Cerebellar cortex (tissue), 1 donor: ENCODE data around the gene MBNL2.

ENCODE experiments used
- DNase-seq: peaks from one replicate; pipeline ENCODE4 v3.0.0-alpha.2; 2015; ENCODE audit warnings: low spot score

The MBNL2 gene

GRCh38 chr13:97300871-97301270 lies 78.7 kb downstream of the MBNL2 start:
- no peak for DNase-seq

- DNase-seq: no peak
Measured at GRCh38 chr13:97301382-97302095, 79.4 kb downstream of the MBNL2 start.

GRCh38 chr13:97302611-97303010 lies 80.5 kb downstream of the MBNL2 start:
- DNase-seq: no peak

- DNase-seq: no peak
Measured at GRCh38 chr13:97306106-97306505, 84.0 kb downstream of the MBNL2 start.

- no peak for DNase-seq
Measured at GRCh38 chr13:97306645-97307044, 84.5 kb downstream of the MBNL2 start.

- DNase-seq: no peak
Measured at GRCh38 chr13:97307118-97307881, 85.2 kb downstream of the MBNL2 start.

- DNase-seq: peak; percentile 55
Measured at GRCh38 chr13:97307882-97308624, 85.9 kb downstream of the MBNL2 start.

GRCh38 chr13:97308735-97309429 lies 86.7 kb downstream of the MBNL2 start:
- DNase-seq: no peak

- no peak for DNase-seq
Measured at GRCh38 chr13:97310809-97311436, 88.8 kb downstream of the MBNL2 start.

GRCh38 chr13:97311956-97312355 lies 89.8 kb downstream of the MBNL2 start:
- DNase-seq: no peak

- no peak for DNase-seq
Measured at GRCh38 chr13:97313551-97314260, 91.6 kb downstream of the MBNL2 start.

GRCh38 chr13:97316390-97316789 lies 94.3 kb downstream of the MBNL2 start:
- no peak for DNase-seq

- no peak for DNase-seq
Measured at GRCh38 chr13:97317933-97318332, 95.8 kb downstream of the MBNL2 start.

- no peak for DNase-seq
Measured at GRCh38 chr13:97318532-97318931, 96.4 kb downstream of the MBNL2 start.

- no peak for DNase-seq
Measured at GRCh38 chr13:97319113-97319720, 97.1 kb downstream of the MBNL2 start.

GRCh38 chr13:97321101-97321500 lies 99.0 kb downstream of the MBNL2 start:
- DNase-seq: no peak

- peak; percentile 77 for DNase-seq
Measured at GRCh38 chr13:97321616-97322321, 99.6 kb downstream of the MBNL2 start.

GRCh38 chr13:97322740-97323342 lies 100.7 kb downstream of the MBNL2 start:
- DNase-seq: no peak

- no peak for DNase-seq
Measured at GRCh38 chr13:97324115-97324514, 102.0 kb downstream of the MBNL2 start.

GRCh38 chr13:97325738-97326137 lies 103.6 kb downstream of the MBNL2 start:
- no peak for DNase-seq
